COLO668 (cell line): ENCODE data around the gene MAOA.
"Not testable (repeated sequence)": the region's sequence is repeated elsewhere in the genome, so short reads cannot be mapped to it uniquely, and the experiment has no call there.

Source experiments
- DNase-seq: peaks from one replicate; lab custom pipeline; 2025; ENCODE audit not compliant: unreplicated experiment; lab: John Stamatoyannopoulos, UW

MAOA gene

DNA sequence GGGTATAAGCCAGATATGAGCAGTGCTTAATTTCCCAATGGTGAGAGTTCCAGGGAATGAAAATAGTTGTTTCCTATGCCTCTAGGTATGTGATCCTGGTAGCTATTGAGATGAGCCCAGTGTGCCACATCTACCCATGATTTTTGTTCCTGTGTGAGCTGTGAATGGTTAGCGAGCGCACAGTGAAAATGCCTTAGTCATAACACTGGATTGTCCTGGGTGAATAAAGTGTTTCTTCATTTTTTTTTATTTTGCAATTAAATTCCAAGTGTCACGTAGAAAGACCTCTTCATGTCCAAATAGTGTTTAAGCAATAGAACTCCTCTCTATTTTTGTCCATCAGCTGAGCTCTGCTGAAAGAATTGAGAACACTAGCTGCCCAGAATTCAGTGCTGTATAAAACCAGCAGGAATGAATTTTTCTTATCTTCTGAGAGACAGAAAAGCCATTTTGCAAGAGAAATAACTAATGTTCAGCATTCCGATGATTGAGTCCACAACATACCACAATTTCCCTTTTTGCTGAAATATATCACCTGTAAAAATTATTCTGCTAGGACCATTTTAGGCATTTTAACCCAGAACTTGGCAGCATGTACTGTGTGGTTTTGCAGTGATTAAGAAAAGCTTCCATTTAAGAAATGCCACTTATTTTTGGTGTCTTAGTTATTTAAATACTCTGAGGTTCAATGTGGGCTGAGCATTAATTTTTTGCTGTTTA, 5.6 kb downstream of the MAOA start:
- DNase-seq = no peak

DNA sequence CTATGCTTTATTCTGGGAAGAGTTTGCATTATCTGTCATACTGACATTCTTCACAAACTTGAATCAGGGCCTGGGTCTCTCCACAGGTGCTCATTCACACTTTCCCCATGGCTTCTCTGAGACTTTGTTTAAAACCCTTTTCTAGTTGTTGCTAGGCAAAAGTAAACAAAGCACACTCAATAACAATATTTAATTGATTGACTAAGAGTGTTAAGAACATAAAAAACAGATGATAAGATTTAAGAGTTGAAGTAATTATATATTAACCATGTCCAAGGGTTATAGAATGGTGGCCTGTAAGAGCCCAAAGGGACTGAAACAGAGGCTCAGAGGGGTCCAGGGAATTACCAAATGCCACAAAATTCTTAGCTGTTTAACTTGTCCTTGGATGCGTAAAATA, 7.1 kb downstream of the MAOA start:
- DNase-seq = no peak

DNA sequence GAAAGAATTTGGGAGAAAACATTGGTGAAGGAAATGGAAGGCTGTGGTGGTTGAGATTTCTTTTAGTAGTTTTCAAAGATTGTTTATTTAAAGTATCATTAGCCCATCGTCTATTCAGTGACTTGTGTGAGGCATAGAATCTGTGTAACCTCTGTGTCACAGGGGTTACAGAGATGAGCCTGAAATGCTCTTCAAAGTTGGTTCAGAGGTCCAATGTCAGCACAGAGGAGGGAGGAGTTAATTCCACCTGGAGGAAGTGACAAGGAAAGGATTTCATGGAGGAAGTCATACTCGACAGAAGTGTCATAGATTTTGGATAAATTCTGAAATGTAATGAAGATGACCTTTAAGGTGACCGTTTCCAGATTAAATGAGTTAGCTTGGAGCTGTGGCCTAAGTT, 8.2 kb downstream of the MAOA start:
- no peak for DNase-seq

DNA sequence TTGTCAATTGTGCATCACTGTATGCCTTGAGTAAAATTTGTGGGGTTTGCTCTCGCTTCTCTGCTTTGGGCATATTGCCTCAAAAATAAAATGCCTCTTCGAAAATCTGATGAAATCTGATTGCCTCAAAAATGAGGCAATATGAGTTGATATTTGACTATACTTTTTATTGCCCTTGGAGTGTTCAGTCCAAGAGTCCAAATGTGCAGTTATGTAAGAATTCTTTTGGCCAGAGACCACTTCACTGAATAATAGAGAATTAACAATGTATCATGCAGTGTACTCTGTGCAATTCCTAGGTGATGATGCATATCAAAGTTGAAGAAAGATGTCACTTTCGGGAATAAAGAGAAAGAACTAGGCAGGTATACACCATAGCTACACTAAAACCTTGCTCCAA, 8.6 kb downstream of the MAOA start:
- no peak for DNase-seq

DNA sequence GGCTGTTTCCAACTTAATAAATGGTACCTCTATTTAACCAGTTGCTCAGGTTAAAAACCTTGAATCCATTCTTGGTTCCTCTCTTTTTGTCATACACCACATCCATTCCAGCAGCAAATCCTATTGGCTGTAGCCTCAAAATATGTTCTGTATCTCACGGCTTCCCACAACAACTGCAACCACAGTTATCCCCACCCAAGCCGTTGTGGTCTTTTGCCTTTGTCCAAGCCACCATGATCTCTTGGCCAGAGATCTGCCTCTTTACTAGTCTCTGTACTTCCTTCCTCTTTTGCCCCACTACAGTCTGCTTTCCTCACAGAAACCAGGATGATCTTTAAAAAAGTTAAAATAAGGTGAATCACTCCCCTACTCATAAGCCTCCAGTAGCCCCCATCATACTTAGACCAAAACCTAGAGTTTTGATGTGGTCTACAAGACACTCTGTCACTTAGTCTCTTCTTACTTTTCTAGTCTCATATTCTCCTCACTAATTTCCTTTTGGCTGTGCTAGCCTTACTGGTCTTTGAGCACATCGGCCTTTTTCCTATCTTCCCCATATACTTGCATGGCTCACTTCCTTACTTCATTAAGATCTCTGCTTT, 10.3 kb downstream of the MAOA start:
- no peak for DNase-seq

DNA sequence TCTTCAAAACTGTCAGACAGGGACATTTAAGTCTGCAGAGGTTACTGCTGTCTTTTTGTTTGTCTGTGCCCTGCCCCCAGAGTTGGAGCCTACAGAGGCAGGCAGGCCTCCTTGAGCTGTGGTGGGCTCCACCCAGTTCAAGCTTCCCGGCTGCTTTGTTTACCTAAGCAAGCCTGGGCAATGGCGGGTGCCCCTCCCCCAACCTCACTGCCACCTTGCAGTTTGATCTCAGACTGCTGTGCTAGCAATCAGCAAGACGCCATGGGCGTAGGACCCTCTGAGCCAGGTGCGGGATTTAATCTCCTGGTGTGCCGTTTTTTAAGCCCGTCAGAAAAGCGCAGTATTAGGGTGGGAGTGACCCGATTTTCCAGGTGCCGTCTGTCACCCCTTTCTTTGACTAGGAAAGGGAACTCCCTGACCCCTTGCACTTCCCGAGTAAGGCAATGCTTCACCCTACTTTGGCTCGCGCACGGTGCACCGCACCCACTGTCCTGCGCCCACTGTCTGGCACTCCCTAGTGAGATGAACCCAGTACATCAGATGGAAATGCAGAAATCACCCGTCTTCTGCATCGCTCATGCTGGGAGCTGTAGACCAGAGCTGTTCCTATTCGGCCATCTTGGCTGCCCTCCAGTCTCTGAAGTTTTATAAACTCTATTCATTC, 20.0 kb downstream of the MAOA start:
- DNase-seq = not testable (repeated sequence)

DNA sequence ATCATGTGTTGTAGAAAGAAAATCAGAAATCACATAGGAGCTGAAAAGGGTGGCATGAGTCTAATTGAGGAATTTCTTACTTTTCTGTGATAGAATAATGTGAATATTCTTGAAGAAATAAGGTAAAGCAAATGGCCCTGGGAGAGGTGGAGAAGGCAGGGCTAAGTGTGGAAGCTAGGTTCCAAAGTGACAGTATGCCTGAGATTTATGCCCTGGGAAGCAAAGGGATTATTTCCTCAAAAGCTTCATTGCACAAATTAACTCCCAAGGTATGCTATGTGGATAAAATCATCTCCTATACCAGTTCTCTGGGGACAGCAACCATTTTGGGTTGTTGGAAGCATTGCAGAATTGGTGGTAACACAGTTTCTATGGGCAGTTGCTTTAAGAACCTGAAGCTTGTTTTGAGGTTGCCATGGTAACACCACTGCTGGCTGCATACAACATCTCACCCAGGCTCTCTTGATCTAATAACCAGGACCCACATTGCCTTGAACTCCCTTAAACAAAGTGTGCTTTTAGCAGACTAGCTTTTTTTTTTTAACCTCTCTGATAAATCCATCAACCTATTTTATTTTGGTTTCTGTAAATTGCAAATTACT, 21.0 kb downstream of the MAOA start:
- no peak for DNase-seq

DNA sequence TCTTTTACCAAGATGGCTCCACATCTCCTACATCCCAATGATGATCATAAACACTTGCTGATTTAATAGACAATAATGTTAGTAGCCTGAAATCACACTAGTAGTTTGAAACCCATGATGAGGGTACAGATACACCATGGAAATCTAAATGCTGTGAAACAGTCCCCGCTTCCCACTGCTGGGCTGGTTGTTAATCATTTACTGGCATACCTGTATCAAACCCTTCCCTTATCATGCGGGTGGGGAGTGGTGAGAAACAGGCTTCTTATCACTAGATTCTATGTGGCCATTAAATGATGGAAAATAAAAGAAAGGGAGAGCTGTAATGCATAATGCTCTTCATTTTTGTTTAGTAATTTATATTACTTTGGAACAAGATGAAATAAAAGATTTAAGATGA, 21.9 kb downstream of the MAOA start:
- no peak for DNase-seq

DNA sequence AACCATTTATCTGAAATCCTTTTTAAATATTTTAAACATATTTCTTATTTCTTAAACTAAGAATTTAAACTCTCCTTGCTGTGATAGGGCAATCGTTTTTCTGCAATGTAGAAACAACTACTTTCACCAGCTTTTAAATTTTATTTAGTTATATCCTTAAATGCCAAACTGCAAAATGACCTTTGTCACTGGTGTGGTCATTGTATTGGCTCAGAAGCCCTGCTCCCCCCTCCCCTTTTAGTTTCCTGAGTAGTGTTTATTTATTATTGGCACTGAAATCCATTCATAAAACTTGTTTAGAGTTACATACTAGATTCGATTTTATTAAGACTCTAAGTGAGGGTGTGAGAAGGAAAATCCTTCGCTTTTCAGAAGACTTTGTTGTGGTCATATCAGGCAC, 23.0 kb downstream of the MAOA start:
- no peak for DNase-seq

DNA sequence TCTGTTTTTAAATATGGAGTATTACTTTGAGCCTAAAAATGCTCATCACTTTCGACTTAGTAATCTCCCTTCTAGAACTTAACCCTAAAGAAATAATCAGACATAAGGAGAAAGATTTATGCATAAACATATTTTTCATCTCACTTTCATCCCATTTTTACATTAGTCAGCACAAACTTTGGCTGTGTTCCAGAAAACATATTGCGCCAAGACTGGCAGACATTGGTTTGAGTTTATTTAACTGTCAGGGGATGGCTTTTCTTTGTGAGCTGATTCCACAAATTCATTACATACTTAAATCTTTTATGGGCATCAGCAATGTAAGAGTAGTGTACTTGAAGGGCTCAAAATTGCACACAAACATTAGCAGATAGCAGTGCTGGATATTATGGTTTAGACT, 23.7 kb downstream of the MAOA start:
- no peak for DNase-seq

DNA sequence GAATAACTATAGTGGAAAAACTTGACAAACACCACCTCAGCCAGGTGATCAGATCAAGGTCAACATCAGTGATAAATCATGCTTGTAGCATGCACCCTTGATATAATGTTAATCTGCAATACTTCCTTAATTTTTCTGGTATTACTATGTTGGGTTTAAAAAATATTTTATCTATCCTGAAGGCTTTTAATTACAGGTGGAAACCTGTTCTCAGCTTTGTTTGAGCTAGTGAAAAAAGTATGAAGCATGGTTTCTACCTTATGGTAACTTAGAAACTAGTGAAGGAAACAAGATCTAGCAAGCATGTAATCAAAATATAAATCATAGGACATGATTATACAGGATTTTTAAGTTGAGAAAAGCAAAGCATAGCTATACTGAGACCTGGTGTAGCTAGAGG, 26.6 kb downstream of the MAOA start:
- DNase-seq = no peak

DNA sequence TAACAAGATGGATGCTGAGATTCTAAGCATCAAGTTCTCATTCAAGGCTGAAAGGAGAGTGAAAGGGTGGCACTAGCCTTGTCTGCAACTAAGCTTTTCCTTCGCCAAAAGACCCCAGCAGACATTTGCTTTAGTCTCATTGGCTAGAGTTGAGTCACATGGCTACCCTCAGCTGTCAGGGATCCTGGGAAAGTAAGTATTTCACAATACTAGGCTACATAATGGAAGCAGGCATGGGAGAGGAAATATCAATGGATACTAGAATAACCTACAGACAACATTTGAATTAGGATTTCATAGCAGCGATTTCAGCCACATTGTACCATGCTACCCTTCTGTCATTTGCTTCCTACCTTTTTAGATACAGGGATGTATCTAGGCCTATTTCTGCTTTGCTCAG, 29.1 kb downstream of the MAOA start:
- DNase-seq = no peak

DNA sequence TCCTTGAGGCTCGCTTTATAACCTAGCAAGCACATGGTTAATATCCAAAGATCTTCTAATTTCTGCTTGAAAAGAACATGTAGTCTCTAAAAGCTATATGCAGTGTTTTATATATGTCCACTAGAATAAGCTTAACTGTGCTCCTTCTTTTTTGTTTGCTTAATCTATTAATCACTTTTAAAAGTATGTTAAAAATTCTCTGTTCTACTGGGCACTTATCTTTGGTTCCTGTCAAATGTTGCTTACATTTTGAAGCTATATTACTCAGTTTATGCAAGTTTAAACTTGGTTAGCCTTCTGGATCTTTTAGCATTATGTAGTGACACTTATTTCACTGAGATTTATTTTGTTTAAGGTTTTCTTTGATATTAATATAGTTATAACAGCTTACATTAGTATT, 32.5 kb downstream of the MAOA start:
- DNase-seq = no peak

DNA sequence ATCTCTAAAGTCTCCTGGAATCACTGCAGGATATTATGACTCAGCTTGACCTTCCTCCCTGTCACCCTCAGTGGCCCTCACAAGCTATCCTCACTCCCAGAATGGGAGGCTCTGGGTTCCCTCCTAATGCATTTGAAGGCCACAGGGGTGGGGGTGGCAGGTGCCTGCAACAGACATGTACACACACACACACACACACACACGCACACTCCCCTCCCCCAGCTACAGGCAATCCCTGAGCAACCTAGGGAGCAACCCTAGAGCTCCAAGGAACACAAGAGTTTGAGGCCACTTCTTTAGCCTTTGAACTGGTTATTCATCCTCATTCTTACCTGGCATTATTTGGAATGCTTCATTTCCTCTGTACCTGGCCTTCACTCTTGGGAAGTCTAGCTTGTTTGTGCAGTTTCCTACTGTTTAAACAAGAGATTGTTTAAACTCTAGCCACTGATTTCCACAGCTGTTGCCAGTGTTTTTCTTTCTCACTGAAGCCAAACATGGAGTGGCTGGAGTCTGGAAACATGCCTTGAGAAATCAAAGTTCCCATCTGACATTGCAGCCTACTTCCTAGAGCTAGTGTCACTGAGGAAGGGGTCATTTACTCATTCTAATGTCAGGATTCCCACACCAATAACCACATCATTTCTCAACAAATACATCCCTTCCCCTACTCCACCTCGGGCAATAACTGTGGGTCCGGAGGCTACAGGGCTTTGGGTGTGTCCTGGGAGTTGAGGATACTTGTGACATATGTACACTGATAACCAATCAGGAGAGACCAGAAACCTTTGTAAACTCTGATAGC, 37.7 kb downstream of the MAOA start:
- no peak for DNase-seq

DNA sequence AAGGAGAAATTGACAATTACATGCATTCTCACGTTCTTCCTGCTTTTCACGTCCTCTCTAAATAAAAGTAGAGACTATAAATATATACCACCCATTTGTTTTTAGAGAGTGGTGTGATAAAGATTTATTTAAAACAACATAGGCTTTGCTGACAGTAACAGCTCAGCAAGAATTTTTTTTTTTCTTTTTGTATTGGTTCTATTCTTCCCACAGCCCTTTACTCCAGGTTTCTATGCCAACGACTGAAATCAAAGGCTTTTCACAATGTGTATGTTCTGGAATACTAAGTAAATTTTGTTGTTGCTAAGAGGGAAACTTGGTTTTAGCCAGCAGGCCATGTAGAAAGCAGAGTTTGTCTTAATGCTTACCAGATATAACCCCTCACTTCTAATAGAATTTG, 43.4 kb downstream of the MAOA start:
- no peak for DNase-seq

DNA sequence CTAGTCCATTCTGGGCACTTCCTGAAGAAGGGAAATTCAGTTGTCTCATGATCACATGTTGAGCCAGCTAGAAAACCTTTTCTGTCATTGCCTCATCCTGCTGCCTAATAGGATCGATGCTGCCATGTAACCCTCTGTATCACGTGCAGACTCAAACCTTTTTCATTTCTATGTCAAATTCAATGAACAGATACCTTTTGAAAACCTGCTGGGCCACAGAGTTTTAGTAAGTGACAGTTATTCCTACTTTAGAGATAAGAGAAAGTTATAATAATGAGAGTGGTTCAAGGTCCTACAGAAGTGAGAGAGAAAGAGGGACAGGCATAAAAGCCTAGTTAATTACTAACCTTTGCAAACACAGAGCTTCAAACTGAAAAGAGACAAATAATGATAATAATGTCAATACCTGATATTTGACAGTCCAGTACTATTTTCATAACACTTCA, 46.0 kb downstream of the MAOA start:
- DNase-seq = no peak

DNA sequence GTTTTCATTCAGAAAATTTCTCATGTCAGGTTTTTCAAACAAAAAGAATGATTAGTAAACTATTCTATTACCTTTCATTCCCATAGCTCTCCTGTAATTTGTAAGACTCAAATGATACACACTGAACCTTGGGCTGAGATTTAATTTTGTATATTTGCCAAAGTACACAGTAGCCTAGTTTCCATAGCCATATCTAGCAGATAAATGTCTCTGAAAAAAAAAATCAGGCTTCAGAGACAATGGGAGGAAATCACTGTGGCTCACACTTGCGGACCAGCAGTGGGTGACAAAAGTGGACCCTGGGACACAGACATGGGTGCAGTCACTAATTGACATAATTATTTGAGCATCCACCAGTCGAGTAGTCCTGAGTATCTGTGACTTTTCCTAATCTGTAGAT, 46.6 kb downstream of the MAOA start:
- no peak for DNase-seq

DNA sequence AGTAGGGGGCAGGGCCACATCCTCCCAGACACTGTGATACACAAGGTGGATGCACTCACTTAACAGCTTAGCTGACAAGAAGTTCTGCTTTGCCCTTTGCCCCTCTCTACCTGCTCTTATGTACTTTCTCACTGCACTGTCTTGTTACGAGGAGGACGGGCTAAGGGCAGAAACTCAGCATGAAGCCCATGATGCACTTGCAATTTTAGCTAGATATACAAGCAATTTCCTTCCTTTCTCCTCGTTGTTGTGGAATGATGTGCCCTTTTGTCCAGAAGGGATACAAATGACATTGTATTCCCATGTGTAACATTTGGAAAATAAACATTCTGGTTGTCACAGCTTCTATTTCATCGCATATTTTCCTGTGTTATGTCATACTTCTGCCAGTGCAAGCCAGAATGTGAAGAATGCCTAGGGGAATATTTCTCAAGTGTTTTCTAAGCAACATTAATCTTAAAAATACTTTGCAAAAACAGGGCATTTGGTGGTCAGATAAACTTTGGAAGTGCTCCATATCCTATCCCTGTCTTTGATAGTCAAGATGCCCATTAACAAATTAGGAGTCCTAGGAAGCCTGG, 47.2 kb downstream of the MAOA start:
- no peak for DNase-seq

DNA sequence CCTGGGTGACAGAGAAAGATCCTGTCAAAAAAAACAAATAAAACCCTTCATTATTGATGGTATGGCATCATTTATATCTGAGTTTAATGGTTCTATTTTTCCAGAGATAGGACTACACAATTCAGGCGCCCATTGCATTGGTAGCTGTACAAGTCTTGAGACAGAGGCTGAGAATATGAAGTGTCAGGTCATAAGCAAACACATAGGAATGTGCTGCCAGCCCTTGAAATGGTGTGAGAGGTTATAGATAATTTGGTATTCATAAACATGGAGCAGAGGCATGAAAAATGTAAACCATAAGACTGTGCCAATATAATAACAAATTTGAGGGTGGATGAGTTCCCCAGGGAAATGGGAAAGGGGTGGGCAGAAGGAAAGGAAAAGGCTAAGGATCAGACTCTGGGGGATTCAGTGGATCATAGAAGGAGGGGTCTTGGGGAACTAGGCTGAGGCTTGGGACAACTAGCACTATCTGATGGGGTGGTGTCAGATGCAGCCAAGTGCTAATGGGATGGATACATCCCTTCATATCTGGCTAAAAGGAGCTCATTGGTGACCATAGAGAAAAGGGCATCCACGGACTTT, 50.8 kb downstream of the MAOA start:
- DNase-seq = no peak

DNA sequence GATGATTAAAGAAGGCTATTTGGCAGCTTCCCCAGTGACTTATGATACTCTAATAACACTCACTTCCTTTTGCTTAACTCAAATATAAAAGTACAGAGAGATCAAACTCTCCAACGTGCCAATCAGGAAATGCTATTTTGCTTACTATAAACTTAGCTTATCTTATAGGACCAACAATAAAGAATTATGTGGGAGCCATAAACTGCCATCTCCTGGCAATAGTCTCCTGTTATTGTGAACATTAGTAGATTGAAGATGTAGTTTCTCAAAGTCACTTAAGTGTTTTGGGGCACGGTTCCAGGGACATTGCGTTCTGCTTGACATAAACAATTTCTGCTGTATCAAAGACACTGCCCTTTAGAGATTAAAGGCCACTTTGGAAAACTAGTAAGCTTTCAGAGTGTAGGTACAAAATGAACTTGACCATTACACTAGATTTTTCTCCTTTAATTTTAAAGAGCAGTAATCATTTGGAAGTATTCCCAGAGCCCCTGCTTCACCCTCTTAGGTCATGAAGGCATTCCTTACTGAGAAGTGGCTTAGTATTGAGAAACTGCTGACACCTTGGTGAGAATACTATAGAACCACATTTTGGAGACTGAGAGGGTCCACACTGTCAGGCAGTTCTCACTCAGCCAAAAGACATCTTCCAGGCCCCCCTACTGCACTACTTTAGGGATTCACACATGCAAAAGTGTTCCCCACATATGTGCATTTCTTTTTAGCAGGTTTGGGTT, 51.9 kb downstream of the MAOA start:
- DNase-seq = no peak
